Measurements from ENCODE around the gene TBC1D17.

GRCh38 chr19:49850487-49851342 lies 26.8 kb upstream of the TBC1D17 start, which contains the start of gene PTOV1:
- TF ChIP-seq OSR1 (CRISPR knock-in tag; IDR thresholded peaks at IDR 0.05), result no peak
- TF ChIP-seq BACH2 (CRISPR knock-in tag; IDR thresholded peaks at IDR 0.05; ENCODE audit: borderline replicate concordance), result no peak
- TF ChIP-seq PPARA (CRISPR knock-in tag; IDR thresholded peaks at IDR 0.05; ENCODE audit: borderline replicate concordance), result no peak
- TF ChIP-seq ESRRG (CRISPR knock-in tag; IDR thresholded peaks at IDR 0.05), result no peak
- no peak for TF ChIP-seq ARNTL (CRISPR knock-in tag; IDR thresholded peaks at IDR 0.05; ENCODE audit: borderline replicate concordance, low read depth)
- no peak; the same call in 1 of the 2 replicates for TF ChIP-seq PATZ1 (CRISPR knock-in tag; IDR thresholded peaks at IDR 0.05; ENCODE audit: borderline replicate concordance)
- TF ChIP-seq CSDC2 (CRISPR knock-in tag; IDR thresholded peaks at IDR 0.05), result no peak
- no peak for TF ChIP-seq ZC3H10 (CRISPR knock-in tag; IDR thresholded peaks at IDR 0.05)
- no peak for TF ChIP-seq ZNF8 (CRISPR knock-in tag; IDR thresholded peaks at IDR 0.05)
- TF ChIP-seq ZFP30 (CRISPR knock-in tag; IDR thresholded peaks at IDR 0.05), result no peak
- no peak for TF ChIP-seq TCF4 (CRISPR knock-in tag; IDR thresholded peaks at IDR 0.05; ENCODE audit: borderline replicate concordance)

Measured in SK-N-SH treated with all-trans-retinoic acid at 6 μM for 48 hours (cell line).